IMR-90 (cell line): ENCODE results near the gene NDUFV2. TPM values are rescaled to one million over a fixed set of nuclear protein-coding genes. Genes with fewer than 3 reads are reported as not detected.
A peak's percentile ranks its signal among the peaks of the same experiment; 100 is the strongest.

Source experiments
- ATAC-seq: fragments of 200-7000 bp; cut with Tn5 transposase; 2 replicates; pipeline ENCODE4 v1.9.1; 2020; ENCODE audit warnings: low read depth, mild to moderate bottlenecking, moderate library complexity
- BruUV-seq: library from RNA; stranded (reverse); fragments of 400-500 nt; replicated peaks from 2 replicates; lab custom pipeline; 2021; lab: Mats Ljungman, UMichigan
- CTCF ChIA-PET: fragments of 300-600 bp; formaldehyde crosslinking; extraction: SDS; loops from one replicate; lab custom pipeline; 2021; ENCODE audit warnings: antibody characterized with exemption; lab: Yijun Ruan, JAX
- POLR2A ChIA-PET: fragments of 300-600 bp; sonication (Branson Sonifier 250); formaldehyde crosslinking; loops from one replicate; lab custom pipeline; 2022; ENCODE audit warnings: antibody characterized with exemption; ENCODE audit not compliant: unreplicated experiment; lab: Charles Lee
- DNase-seq: peaks from one replicate; pipeline ENCODE4 v3.0.0; 2013
- H2AFZ ChIP-seq: replicated peaks from 2 replicates; pipeline ENCODE3; 2013; ENCODE audit warnings: low read length, mild to moderate bottlenecking; ENCODE audit not compliant: poor library complexity
- H2AK5ac ChIP-seq: 2 replicates; pipeline ENCODE4 v1.6.1; 2013; ENCODE audit warnings: low read depth, low read length, inconsistent platforms
- H2AK9ac ChIP-seq: replicated peaks from 2 replicates; pipeline ENCODE3; 2013; ENCODE audit warnings: mild to moderate bottlenecking, low read depth, low read length, moderate library complexity; ENCODE audit not compliant: poor library complexity
- H2BK120ac ChIP-seq: 2 replicates; pipeline ENCODE4 v1.6.1; 2013; ENCODE audit warnings: low read depth, low read length, inconsistent platforms
- H2BK15ac ChIP-seq: 3 replicates; pipeline ENCODE4 v1.6.1; 2013; ENCODE audit warnings: low read depth, low read length, inconsistent platforms
- H2BK20ac ChIP-seq: 2 replicates; pipeline ENCODE4 v1.6.1; 2013; ENCODE audit warnings: low read depth, mild to moderate bottlenecking, inconsistent platforms, low read length, moderate library complexity
- H2BK5ac ChIP-seq: 2 replicates; pipeline ENCODE4 v1.6.1; 2013; ENCODE audit warnings: mild to moderate bottlenecking, low read depth, low read length, inconsistent platforms; ENCODE audit not compliant: poor library complexity, severe bottlenecking
- H3K14ac ChIP-seq: replicated peaks from 2 replicates; pipeline ENCODE4 v1.6.1; 2013; ENCODE audit warnings: low read depth, low read length, inconsistent platforms
- H3K18ac ChIP-seq: 2 replicates; pipeline ENCODE4 v1.6.1; 2013; ENCODE audit warnings: low read depth, low read length, control low read depth
- H3K23ac ChIP-seq: 2 replicates; pipeline ENCODE4 v1.6.1; 2013; ENCODE audit warnings: low read depth, low read length, inconsistent platforms
- H3K27ac ChIP-seq: 2 replicates; pipeline ENCODE4 v1.5.1; 2013; ENCODE audit warnings: mild to moderate bottlenecking, control low read depth, low read length; ENCODE audit not compliant: insufficient read depth
- H3K27me3 ChIP-seq: 2 replicates; pipeline ENCODE4 v1.6.1; 2013; ENCODE audit warnings: low read length; ENCODE audit not compliant: control insufficient read depth, insufficient read depth
- H3K36me3 ChIP-seq: 2 replicates; pipeline ENCODE4 v1.6.1; 2013; ENCODE audit warnings: low read length, mixed read lengths; ENCODE audit not compliant: control insufficient read depth, insufficient read depth
- H3K4ac ChIP-seq: 2 replicates; pipeline ENCODE4 v1.6.1; 2013; ENCODE audit warnings: low read depth, low read length, inconsistent platforms
- H3K4me1 ChIP-seq: 2 replicates; pipeline ENCODE4 v1.6.1; 2013; ENCODE audit warnings: low read length, mixed read lengths; ENCODE audit not compliant: control insufficient read depth, insufficient read depth
- H3K4me2 ChIP-seq: 2 replicates; pipeline ENCODE4 v1.6.1; 2013; ENCODE audit warnings: low read depth, mild to moderate bottlenecking, control low read depth, low read length, moderate library complexity
- H3K4me3 ChIP-seq: 2 replicates; pipeline ENCODE4 v1.5.1; 2013; ENCODE audit warnings: low read depth, mild to moderate bottlenecking, control low read depth, low read length, moderate library complexity; ENCODE audit not compliant: insufficient read depth
- H3K56ac ChIP-seq: 2 replicates; pipeline ENCODE4 v1.6.1; 2013; ENCODE audit warnings: low read length, inconsistent platforms; ENCODE audit not compliant: insufficient read depth; ENCODE audit errors: extremely low read depth
- H3K79me1 ChIP-seq, 2 experiments: 2 replicates each; pipeline ENCODE4 v1.6.1; 2013; ENCODE audit warnings: low read length in 2 of 2, inconsistent platforms in 1 of 2, low read depth in 1 of 2
- H3K9ac ChIP-seq: 2 replicates; pipeline ENCODE4 v1.6.1; 2013; ENCODE audit warnings: low read depth, low read length, control low read depth
- H3K9me1 ChIP-seq: 2 replicates; pipeline ENCODE4 v1.6.1; 2013; ENCODE audit warnings: low read length, inconsistent platforms; ENCODE audit not compliant: insufficient read depth
- H3K9me3 ChIP-seq: 2 replicates; pipeline ENCODE4 v1.6.1; 2013; ENCODE audit warnings: low read length; ENCODE audit not compliant: control insufficient read depth, insufficient read depth
- H4K20me1 ChIP-seq: 2 replicates; pipeline ENCODE4 v1.6.1; 2013; ENCODE audit warnings: low read length, inconsistent platforms; ENCODE audit not compliant: insufficient read depth
- H4K5ac ChIP-seq: 2 replicates; pipeline ENCODE4 v1.6.1; 2013; ENCODE audit warnings: mild to moderate bottlenecking, low read depth, low read length, control low read depth
- H4K8ac ChIP-seq, 2 experiments: 2 replicates each; pipeline ENCODE4 v1.6.1; 2013; ENCODE audit warnings: low read depth in 2 of 2, low read length in 2 of 2, control low read depth in 1 of 2, inconsistent platforms in 1 of 2
- H4K91ac ChIP-seq: 2 replicates; pipeline ENCODE4 v1.6.1; 2013; ENCODE audit warnings: low read depth, low read length, inconsistent platforms; ENCODE audit not compliant: insufficient read depth
- BHLHE40 ChIP-seq: fragments of 150-350 bp; IDR thresholded peaks from 2 replicates; pipeline ENCODE4 v1.6.1; 2016; ENCODE audit warnings: mild to moderate bottlenecking, low read depth, low read length
- CEBPB ChIP-seq: IDR thresholded peaks from 2 replicates; pipeline ENCODE4 v1.6.1; 2012; ENCODE audit warnings: low read depth, low read length, improper control_type of control experiment
- MXI1 ChIP-seq: IDR thresholded peaks from 2 replicates; pipeline ENCODE4 v1.6.1; 2012; ENCODE audit warnings: low read depth, mild to moderate bottlenecking, low read length, moderate library complexity, borderline replicate concordance
- RFX5 ChIP-seq: IDR thresholded peaks from 2 replicates; pipeline ENCODE4 v1.8.0; 2012; ENCODE audit warnings: low read depth, mild to moderate bottlenecking, low read length, moderate library complexity
- WGBS, 2 experiments: methylation state at CpG; one replicate each; pipeline versions ENCODE4 v1.1.5 to v1.1.7; 2013; ENCODE audit warnings: missing lambda C conversion rate in 2 of 2; ENCODE audit not compliant: insufficient read length in 1 of 2; ENCODE audit errors: extremely low coverage in 2 of 2; 5-methylcytosine and 5-hydroxymethylcytosine counted together
- dilution Hi-C: fragments of 300-500 bp; cut with HindIII; formaldehyde crosslinking; loops from one replicate; pipeline ENCODE4 v1.14.3; 2018; ENCODE audit warnings: low sequenced_read_pairs; ENCODE audit not compliant: unreplicated experiment
- in situ Hi-C: fragments of 300-500 bp; cut with MboI; formaldehyde crosslinking; loops from 3 replicates; pipeline ENCODE4 v1.14.3; 2019; ENCODE audit warnings: low sequenced_read_pairs, inconsistent platforms, mixed read lengths
- intact Hi-C: fragments of 100-400 bp; cut with micrococcal nuclease; formaldehyde crosslinking; loops from 2 replicates; pipeline ENCODE4 v1.10.0; 2022
- polyA plus RNA-seq, 3 experiments: library from polyadenylated mRNA; depleted of rRNA; stranded (reverse); fragments of >200 nt; gene quantifications; 2 replicates each; pipeline ENCODE4 v1.2.3, GENCODE V29; 2012; ENCODE audit warnings: low replicate concordance in 1 of 3
- total RNA-seq: library from RNA; depleted of rRNA; stranded (reverse); fragments of >200 nt; gene quantifications from 2 replicates; pipeline ENCODE4 v1.2.3, GENCODE V29; 2012
- TF ChIP-seq, protein P1 (sequence below): conservative IDR thresholded peaks from 2 replicates; pipeline ENCODE4 v1.5.1; 2012; ENCODE audit warnings: mild to moderate bottlenecking, low read depth, low read length, improper control_type of control experiment

The NDUFV2 gene
- total and polyA plus RNA-seq, 2 of the 4 experiments (the other 2 are of a cell fraction) = 106 to 126 TPM

DNA sequence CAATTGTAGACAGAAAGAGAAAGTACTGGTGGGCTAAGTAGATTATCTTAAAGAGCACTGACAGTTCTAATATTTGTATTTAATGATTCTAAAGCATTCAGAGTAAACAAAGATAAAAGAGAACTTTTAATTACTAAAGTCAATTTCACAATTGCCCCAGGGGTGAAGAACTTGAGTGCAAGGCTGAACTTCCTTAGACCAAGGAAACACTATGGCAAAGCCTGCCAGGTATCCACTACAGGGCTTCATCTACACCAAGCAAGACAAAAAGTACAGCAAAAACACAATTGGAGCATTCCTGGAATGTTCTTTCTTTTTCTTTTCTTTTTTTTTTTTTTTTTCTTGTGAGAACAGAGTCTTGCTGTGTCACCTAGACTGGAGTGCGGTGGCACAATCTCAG lies 46.9 kb upstream of the NDUFV2 start:
- Histone ChIP-seq H2AK9ac (no peak overlapping the region), H3K27me3 (no peaks in the 10 kb centered on the region), H3K36me3 (no peaks in the 10 kb centered on the region), H2BK5ac (no peak overlapping the region), H2BK120ac (0 out of 2 replicates have a peak overlapping the region, but pooled peaks have one; percentile 16), H4K91ac (no peak overlapping the region), H2BK20ac (no peak overlapping the region), H3K18ac (no peak overlapping the region), H3K4me1 (peaks cover 3% of the 10 kb centered on the region; the same call in 1 of the 2 replicates), H4K20me1 (no peaks in the 10 kb centered on the region), H4K8ac (no peak overlapping the region), H2BK15ac (no peak overlapping the region), H3K23ac (no peak overlapping the region), H3K79me1 (no peaks in the 10 kb centered on the region), H3K4me3 (no peak overlapping the region), H3K27ac (no peak overlapping the region), H3K4me2 (peak overlapping the region; percentile 36; the same call in 1 of the 2 replicates), H3K9ac (no peak overlapping the region), H4K5ac (no peak overlapping the region), H3K56ac (no peak overlapping the region), H3K9me1 (no peaks in the 10 kb centered on the region), H2AK5ac (no peak overlapping the region), H3K4ac (no peak overlapping the region), H2AFZ (no peak overlapping the region), H3K14ac (no peak overlapping the region), H3K9me3 (peaks cover 2% of the 10 kb centered on the region)
- no peak for ATAC-seq
- WGBS, 2 experiments = no CpG with 5 or more reads among the region's 1 CpG
- no TSS peak for BruUV-seq
- in situ Hi-C loops (no loop called here), intact Hi-C loops (loop anchor here (1.0 to 10.0 kb wide), 5 partner anchors 58 to 401 kb away; no protein-coding TSS in a partner anchor), dilution Hi-C loops (no loop called here)
- ChIA-PET POLR2A (no interaction called here), CTCF (interaction anchor here (0.7 kb wide), 2 partner anchors 257 to 447 kb away, joined by 3 to 4 read pairs; no protein-coding TSS in a partner anchor)
- TF ChIP-seq RFX5 = no peak
- TF ChIP-seq CEBPB = no peak
- TF ChIP-seq BHLHE40 = no peak
- TF ChIP-seq, protein P1, sequence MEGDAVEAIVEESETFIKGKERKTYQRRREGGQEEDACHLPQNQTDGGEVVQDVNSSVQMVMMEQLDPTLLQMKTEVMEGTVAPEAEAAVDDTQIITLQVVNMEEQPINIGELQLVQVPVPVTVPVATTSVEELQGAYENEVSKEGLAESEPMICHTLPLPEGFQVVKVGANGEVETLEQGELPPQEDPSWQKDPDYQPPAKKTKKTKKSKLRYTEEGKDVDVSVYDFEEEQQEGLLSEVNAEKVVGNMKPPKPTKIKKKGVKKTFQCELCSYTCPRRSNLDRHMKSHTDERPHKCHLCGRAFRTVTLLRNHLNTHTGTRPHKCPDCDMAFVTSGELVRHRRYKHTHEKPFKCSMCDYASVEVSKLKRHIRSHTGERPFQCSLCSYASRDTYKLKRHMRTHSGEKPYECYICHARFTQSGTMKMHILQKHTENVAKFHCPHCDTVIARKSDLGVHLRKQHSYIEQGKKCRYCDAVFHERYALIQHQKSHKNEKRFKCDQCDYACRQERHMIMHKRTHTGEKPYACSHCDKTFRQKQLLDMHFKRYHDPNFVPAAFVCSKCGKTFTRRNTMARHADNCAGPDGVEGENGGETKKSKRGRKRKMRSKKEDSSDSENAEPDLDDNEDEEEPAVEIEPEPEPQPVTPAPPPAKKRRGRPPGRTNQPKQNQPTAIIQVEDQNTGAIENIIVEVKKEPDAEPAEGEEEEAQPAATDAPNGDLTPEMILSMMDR = no peak
- no peak for TF ChIP-seq MXI1
- no peak for DNase-seq
